ENCODE data around the gene SLC6A12. TPM values are rescaled to one million over a fixed set of nuclear protein-coding genes. Genes with fewer than 3 reads are reported as not detected.
"Not testable (repeated sequence)": the region's sequence is repeated elsewhere in the genome, so short reads cannot be mapped to it uniquely, and the experiment has no call there.

SLC6A12 gene
- total and polyA plus RNA-seq, 8 donors = 0.37 to 8.4 (median 1.4) TPM

- intact Hi-C loops (cut with DNase I) = no loop called here
- peak; percentile 40 to 73 (median 56) for TF ChIP-seq CTCF (IDR thresholded peaks at IDR 0.05)
- Histone ChIP-seq H3K27ac (no peak overlapping the region), H3K4me3 (no peak overlapping the region), H3K9me3 (no peaks in the 10 kb centered on the region), H3K4me1 (no peaks in the 10 kb centered on the region), H3K27me3 (no peaks in the 10 kb centered on the region), H3K36me3 (no peaks in the 10 kb centered on the region)
- WGBS, 2 donors = 14 to 18% methylated on average over 14 to 17 of the region's 17 CpGs
- peak; percentile 61 to 89 (median 77) for DNase-seq
- FAIRE-seq = no peak
- peak; percentile 86 to 99 (median 94) for ATAC-seq
Observed at GRCh38 chr12:219891-220352, 6.0 kb upstream of the SLC6A12 start.

DNA sequence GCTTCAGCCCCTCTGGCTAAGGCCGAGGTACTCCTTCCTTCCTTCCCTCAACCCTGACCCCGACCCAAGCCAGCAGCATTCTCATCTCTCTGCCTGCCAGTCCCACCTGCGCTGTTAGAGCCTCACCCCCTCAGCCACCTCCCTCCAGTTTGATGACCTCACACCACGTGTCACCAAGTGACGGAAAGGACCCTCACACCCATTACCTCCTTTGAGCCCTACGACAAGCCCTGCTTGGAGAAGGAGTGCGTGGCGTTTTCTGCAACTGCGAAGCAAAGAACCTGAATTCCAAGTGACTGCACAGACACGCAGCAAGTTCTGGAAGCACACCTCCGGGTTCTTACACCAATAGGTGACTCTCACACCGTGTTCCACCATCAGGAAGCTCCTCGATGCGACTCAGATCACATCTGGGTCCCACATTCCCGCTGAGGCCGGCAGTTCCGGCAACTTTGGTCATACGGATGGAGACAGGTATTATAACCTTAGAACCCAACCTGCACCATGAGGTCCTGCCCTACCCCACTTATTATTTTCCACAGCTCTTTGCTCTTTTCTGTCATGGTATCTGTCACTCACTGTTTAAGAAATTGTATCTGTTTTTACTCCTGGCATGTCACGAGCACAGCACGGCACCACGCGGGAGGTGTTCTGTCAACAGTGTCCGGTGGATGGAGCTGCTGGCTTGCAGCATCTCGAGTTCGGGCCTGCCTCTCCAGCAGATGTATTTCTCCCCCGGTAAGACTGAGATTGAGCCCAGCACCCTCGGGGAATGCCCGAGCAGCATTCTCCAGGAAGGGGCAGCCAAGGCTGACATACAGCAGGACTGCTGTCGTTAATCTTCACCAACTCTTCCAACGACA, 5.0 kb upstream of the SLC6A12 start:
- no peak for TF ChIP-seq CTCF (IDR thresholded peaks at IDR 0.05)
- ATAC-seq (no peak), DNase-seq (no peak), FAIRE-seq (no peak)
- Histone ChIP-seq H3K4me1 (no peaks in the 10 kb centered on the region), H3K4me3 (no peak overlapping the region), H3K36me3 (no peaks in the 10 kb centered on the region), H3K9me3 (no peaks in the 10 kb centered on the region), H3K27ac (no peak overlapping the region), H3K27me3 (no peaks in the 10 kb centered on the region)
- 78 to 83% methylated on average over 29 to 30 of the region's 30 CpGs for WGBS, 2 donors
- intact Hi-C loops (cut with DNase I) = no loop called here

- no peaks in the 10 kb centered on the region for H3K36me3 ChIP-seq
- 80 to 81% methylated on average over 5 of the region's 5 CpGs for WGBS, 2 donors
- intact Hi-C loops (cut with DNase I) = no loop called here
- FAIRE-seq (no peak), ATAC-seq (no peak), DNase-seq (peak in 1 of 6 donors; percentile 33)
- TF ChIP-seq CTCF (IDR thresholded peaks at IDR 0.05) = no peak
- H3K4me1 ChIP-seq = peaks cover 0 to under 1% (median 0%) of the 10 kb centered on the region in 3 donors
- H3K9me3 ChIP-seq = no peaks in the 10 kb centered on the region
- no peaks in the 10 kb centered on the region for H3K27me3 ChIP-seq
- no peak overlapping the region for H3K27ac ChIP-seq
- no peak overlapping the region for H3K4me3 ChIP-seq
Observed at GRCh38 chr12:218221-218620, 4.3 kb upstream of the SLC6A12 start.

GRCh38 chr12:217029-217428, 3.1 kb upstream of the SLC6A12 start:
- H3K27me3 ChIP-seq; H3K27ac ChIP-seq; intact Hi-C loops (cut with DNase I); FAIRE-seq; ATAC-seq; H3K9me3 ChIP-seq; H3K4me3 ChIP-seq; DNase-seq; H3K4me1 ChIP-seq; H3K36me3 ChIP-seq: not testable (repeated sequence)
- 54 to 58% methylated on average over 6 of the region's 6 CpGs for WGBS, 2 donors

- FAIRE-seq (no peak), ATAC-seq (no peak), DNase-seq (peak in 1 of 6 donors; percentile 20)
- no peak for TF ChIP-seq CTCF (IDR thresholded peaks at IDR 0.05)
- Histone ChIP-seq H3K27ac (no peak overlapping the region), H3K27me3 (no peaks in the 10 kb centered on the region), H3K4me3 (no peak overlapping the region), H3K4me1 (peaks cover 0 to 7% (median 5%) of the 10 kb centered on the region in 3 donors), H3K9me3 (no peaks in the 10 kb centered on the region), H3K36me3 (no peaks in the 10 kb centered on the region)
- intact Hi-C loops (cut with DNase I) = no loop called here
- WGBS, 2 donors = 91 to 94% methylated on average over 6 of the region's 6 CpGs
Observed at GRCh38 chr12:215116-215515, 1.2 kb upstream of the SLC6A12 start.

All from pancreas (tissue), 10 donors.